T-helper 22 cell (primary cell): ENCODE results near the gene MRPL39.

Experiments
- DNase-seq: peaks from one replicate; pipeline ENCODE4 v3.0.0-alpha.2; 2020; ENCODE audit warnings: low read depth

Gene MRPL39

GRCh38 chr21:25568246-25568645, 39.0 kb downstream of the MRPL39 start:
- no peak for DNase-seq

GRCh38 chr21:25567472-25567871, 39.8 kb downstream of the MRPL39 start:
- no peak for DNase-seq

DNA sequence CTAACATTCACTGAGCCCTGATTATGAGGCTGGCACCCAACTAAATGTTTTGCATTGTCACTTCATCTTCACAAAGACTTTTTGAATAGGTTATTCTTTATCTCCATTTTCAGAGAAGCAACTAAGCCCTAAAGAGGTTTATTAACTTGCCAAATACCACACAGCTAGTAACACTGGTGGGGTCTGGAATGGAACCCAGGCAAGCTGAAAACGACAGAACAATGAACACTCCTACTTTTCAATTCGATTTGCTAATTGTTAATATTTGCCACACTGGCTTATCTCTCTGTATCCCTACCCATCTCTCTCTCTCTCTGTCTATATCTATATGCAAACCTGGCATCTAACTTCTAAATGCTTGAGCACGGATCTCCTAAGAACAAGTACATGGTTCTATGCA, 40.6 kb downstream of the MRPL39 start:
- DNase-seq: no peak

GRCh38 chr21:25565272-25566211, 41.7 kb downstream of the MRPL39 start:
- DNase-seq: no peak

- DNase-seq: no peak
Measured at GRCh38 chr21:25564349-25564948, 42.8 kb downstream of the MRPL39 start.

DNA sequence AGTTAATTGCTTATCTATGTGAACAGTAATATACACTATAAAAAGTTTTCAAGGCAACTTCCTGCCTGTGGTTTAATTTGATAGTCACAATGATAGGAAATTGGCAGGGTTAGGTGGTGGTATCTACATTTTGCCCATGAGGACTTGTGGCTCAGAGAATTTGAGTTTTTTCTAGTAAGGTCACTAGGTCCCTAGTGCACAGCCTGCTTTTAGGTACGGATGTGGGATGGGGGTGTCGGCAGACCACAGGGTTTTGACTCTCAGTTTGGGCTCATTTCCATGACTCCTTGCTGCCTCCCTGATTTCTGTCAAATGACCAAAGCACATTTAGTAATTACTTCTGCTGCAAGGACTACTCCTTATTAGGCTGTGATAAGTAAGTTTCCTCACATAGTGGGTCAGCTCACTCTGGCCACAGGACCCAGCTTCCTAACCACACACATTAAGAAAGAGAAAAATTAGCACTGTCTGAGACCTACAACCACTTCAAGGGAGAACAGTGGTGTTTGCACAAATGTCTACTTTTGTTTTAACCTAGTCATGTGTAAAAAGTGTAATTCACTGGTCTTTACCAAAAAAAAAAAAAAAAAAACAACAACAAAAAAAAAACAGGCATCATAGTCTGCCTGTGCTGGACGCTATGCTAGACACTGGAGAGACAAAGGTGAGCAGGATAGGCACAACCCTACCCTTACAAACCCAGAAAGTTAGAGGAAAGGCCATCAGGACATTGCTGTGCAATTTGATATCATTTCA, 43.7 kb downstream of the MRPL39 start:
- DNase-seq: peak; percentile 24

DNA sequence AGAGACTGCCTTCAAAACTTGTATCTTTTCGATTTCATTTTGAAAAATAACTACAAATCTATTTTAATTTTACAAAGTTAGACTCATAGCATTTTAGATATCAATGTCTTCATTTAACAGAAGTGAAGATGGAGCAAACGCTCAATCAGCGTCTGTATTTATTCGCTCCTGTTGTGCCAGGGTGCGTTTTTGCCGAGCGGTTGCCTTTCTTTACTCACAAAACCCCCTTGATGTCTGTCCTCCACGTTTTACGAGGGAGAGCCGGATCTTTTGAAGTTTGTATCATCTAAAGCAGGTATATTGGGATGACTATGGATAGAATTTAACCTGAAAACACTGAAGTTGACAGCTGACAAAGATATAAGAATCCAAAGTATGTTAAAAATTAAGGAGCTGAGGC, 44.6 kb downstream of the MRPL39 start:
- no peak for DNase-seq

- peak; percentile 55 for DNase-seq
Measured at GRCh38 chr21:25561668-25562641, 45.3 kb downstream of the MRPL39 start.

GRCh38 chr21:25560891-25561290, 46.4 kb downstream of the MRPL39 start:
- DNase-seq: no peak

DNA sequence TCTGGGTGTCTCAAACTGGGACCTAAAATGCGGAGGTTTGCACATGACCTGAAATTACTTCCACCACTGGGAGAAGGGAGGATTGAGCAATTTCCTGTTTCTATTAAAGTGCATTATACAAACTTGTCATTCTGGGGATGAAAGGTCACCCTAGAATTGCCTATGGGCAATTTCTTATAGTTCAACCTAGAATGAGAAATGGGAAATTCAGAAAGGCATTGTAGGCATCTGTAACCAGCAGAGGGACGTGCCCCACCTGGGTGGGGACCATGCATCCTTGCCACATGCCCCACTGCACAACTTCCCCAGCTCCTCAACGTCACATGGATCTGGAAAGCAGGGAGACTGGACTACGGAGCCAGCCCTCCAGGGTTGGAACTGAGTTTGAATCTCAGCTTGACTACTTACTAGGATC, 47.0 kb downstream of the MRPL39 start:
- DNase-seq: no peak

DNA sequence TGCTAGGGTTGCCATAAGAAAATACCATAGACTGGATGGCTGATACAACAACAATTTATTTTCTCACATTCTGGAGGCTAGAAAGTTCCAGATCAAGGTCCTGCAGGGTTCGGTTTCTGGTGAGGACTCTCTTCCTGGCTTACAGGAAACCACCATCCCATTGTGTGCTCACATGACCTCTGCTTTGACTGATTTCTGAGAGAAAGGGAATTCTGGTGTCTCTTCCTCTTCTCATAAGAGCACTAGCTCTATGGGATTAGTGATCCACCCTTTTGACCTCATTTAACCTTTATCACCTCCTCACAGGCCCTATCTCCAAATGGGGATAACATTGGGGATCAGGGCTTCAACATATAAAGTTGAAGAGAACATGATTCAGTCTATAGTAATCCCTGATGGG, 47.5 kb downstream of the MRPL39 start:
- DNase-seq: no peak

- DNase-seq: no peak
Measured at GRCh38 chr21:25558123-25558522, 49.2 kb downstream of the MRPL39 start.

GRCh38 chr21:25557180-25557579, 50.1 kb downstream of the MRPL39 start:
- DNase-seq: no peak

GRCh38 chr21:25556091-25556490, 51.2 kb downstream of the MRPL39 start:
- DNase-seq: no peak

GRCh38 chr21:25555492-25555891, 51.8 kb downstream of the MRPL39 start:
- DNase-seq: no peak

- DNase-seq: no peak
Measured at GRCh38 chr21:25552856-25553255, 54.4 kb downstream of the MRPL39 start.

DNA sequence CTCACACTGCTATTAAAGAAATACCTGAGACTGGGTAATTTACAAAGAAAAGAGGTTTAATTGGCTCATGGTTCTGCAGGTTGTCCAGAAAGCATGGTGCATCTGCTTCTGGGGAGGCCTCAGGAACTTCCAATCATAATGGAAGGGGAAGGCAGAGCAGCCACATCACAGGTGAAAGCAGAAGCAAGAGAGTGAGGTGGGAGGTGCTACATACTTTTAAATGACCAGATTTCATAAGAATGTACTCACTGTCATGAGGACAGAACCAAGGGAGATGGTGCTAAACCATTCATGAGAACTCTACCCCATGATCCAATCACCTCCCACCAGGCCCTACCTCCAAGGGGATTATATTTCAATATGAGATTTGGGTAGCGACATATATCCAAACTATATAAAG, 55.7 kb downstream of the MRPL39 start:
- DNase-seq: no peak

GRCh38 chr21:25550352-25551120, 56.7 kb downstream of the MRPL39 start:
- no peak for DNase-seq

GRCh38 chr21:25541042-25541441, 66.2 kb downstream of the MRPL39 start:
- no peak for DNase-seq

DNA sequence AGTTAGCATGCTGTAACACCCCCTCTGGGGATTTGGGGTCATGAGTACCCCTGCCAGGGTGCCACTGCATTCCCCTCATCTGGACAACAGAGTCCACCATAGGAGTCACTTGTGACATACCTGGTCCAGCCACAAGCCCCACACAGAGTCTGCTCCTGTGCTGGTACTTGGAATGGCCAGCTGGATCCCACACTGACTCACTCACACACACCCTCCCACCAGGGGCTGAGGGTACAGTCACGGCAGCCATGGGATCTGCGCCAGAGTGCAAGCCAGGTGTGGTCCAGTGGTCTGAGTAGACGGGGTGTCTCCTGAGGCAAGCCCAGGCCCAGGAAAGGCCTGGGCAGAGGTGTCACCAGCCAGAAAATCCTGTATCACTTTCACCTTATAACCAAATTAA, 67.7 kb downstream of the MRPL39 start:
- DNase-seq: no peak

DNA sequence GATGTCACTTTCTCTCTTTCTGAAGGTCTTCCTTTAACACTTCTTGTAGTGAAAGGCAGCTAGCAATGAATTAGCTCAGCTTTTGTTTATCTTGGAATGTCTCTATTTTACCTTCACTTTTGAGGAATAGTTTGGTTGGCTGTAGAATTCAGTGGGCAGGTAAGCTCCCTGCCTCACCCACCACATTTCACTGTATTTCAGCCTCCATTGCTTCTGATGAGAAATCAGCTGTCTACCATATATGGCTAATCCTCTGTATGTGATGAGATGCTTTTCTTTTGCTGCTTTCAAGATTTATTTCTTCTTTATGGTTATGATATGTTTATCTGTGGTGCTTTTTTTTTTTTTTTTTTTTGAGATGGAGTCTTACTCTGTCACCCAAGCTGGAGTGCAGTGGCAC, 70.1 kb downstream of the MRPL39 start:
- no peak for DNase-seq
